Measurements from ENCODE around the gene MVB12B. TPM values are rescaled to one million over a fixed set of nuclear protein-coding genes. Genes with fewer than 3 reads are reported as not detected.
A peak's percentile ranks its signal among the peaks of the same experiment; 100 is the strongest.

Gene MVB12B
- total RNA-seq, 1 donor from 2014 or later, result 28.5 TPM

- FAIRE-seq, result no peak
Observed at GRCh38 chr9:126301985-126302603, 24.5 kb upstream of the MVB12B start.

GRCh38 chr9:126302730-126303129 lies 23.9 kb upstream of the MVB12B start:
- no peak for DNase-seq (ENCODE audit: low spot score in 2 of 2)
- FAIRE-seq, result no peak

More at GRCh38 chr9:126301985-126302603, 24.5 kb upstream of the MVB12B start:
- DNase-seq (ENCODE audit: low spot score in 2 of 2), result peak in 1 of 2 donors; percentile 53

GRCh38 chr9:126303488-126303887 lies 23.1 kb upstream of the MVB12B start:
- DNase-seq (ENCODE audit: low spot score in 2 of 2), result no peak
- no peak for FAIRE-seq

- DNase-seq (ENCODE audit: low spot score in 2 of 2), result no peak
- no peak for FAIRE-seq
Observed at GRCh38 chr9:126304207-126304970, 22.2 kb upstream of the MVB12B start.

- no peak for FAIRE-seq
- no peak for DNase-seq (ENCODE audit: low spot score in 2 of 2)
Observed at GRCh38 chr9:126304971-126305320, 21.7 kb upstream of the MVB12B start.

GRCh38 chr9:126306071-126306647 lies 20.5 kb upstream of the MVB12B start:
- FAIRE-seq (no peak), DNase-seq (ENCODE audit: low spot score in 2 of 2) (no peak)

- DNase-seq (ENCODE audit: low spot score in 2 of 2) (no peak), FAIRE-seq (no peak)
Observed at GRCh38 chr9:126307322-126308061, 19.1 kb upstream of the MVB12B start.

GRCh38 chr9:126309427-126310189 lies 17.0 kb upstream of the MVB12B start:
- FAIRE-seq, result no peak
- no peak for DNase-seq (ENCODE audit: low spot score in 2 of 2)

- DNase-seq (ENCODE audit: low spot score in 2 of 2), result no peak
- no peak for FAIRE-seq
Observed at GRCh38 chr9:126312584-126313551, 13.8 kb upstream of the MVB12B start.

GRCh38 chr9:126316085-126316655 lies 10.5 kb upstream of the MVB12B start:
- FAIRE-seq, result no peak

GRCh38 chr9:126317513-126317912 lies 9.1 kb upstream of the MVB12B start:
- no peak for DNase-seq (ENCODE audit: low spot score in 2 of 2)
- FAIRE-seq, result no peak

More at GRCh38 chr9:126316085-126316655, 10.5 kb upstream of the MVB12B start:
- no peak for DNase-seq (ENCODE audit: low spot score in 2 of 2)

GRCh38 chr9:126318858-126319257 lies 7.8 kb upstream of the MVB12B start:
- DNase-seq (ENCODE audit: low spot score in 2 of 2), result no peak
- no peak for FAIRE-seq

GRCh38 chr9:126319671-126320070 lies 7.0 kb upstream of the MVB12B start:
- no peak for FAIRE-seq
- DNase-seq (ENCODE audit: low spot score in 2 of 2), result no peak

GRCh38 chr9:126320158-126320922 lies 6.3 kb upstream of the MVB12B start:
- DNase-seq (ENCODE audit: low spot score in 2 of 2), result no peak
- no peak for FAIRE-seq

GRCh38 chr9:126321742-126322141 lies 4.9 kb upstream of the MVB12B start:
- no peak for DNase-seq (ENCODE audit: low spot score in 2 of 2)
- FAIRE-seq, result no peak

- no peak for FAIRE-seq
- DNase-seq (ENCODE audit: low spot score in 2 of 2), result no peak
Observed at GRCh38 chr9:126325821-126326220, 808 bp upstream of the MVB12B start.

- DNase-seq (ENCODE audit: low spot score in 2 of 2) (peak; percentile 72 to 78), FAIRE-seq (no peak)
Observed at GRCh38 chr9:126327006-126327713, 531 bp downstream of the MVB12B start.

Data from frontal cortex (tissue), 4 donors.